ENCODE measurements around the gene PAFAH1B1. TPM values are rescaled to one million over a fixed set of nuclear protein-coding genes. Genes with fewer than 3 reads are reported as not detected.

PAFAH1B1 gene
- total RNA-seq, 2 donors from 2014 or later: 39.7 to 60.3 TPM

DNA sequence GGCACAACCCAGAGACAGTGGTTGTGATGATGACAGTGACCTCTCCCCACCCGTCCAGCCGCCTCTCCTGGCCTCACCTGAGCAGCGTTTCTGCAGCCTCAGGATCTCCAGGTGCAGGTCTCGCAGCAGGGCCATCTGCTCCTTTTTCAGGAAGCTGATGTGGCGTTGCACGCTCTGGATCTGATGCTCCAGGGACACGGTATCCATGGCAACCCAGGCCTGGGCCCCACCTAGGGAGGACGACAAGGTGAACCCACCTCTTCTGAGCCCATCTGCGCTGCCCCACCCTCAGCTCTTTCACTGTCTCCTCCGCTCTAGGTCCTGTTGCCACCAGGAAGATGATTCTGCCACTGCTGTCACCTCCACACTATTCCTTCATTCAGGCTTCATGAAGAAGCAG, 141.5 kb downstream of the PAFAH1B1 start:
- Histone ChIP-seq H3K4me1 (no peaks in the 10 kb centered on the region), H3K4me3 (no peak overlapping the region), H3K36me3 (replicated peaks in 1 of 2; ENCODE audit: insufficient read depth in 1 of 2, low read depth in 2 of 2) (no peaks in the 10 kb centered on the region), H3K9me3 (no peaks in the 10 kb centered on the region), H3K27me3 (no peaks in the 10 kb centered on the region), H3K27ac (no peak overlapping the region)
- 78 to 80% methylated on average over 6 to 10 of the region's 10 CpGs for WGBS, 2 donors
- no peak for TF ChIP-seq POLR2A (IDR thresholded peaks at IDR 0.05)
- no peak for TF ChIP-seq CTCF (IDR thresholded peaks at IDR 0.05)
- no peak for ATAC-seq
- intact Hi-C loops (cut with DNase I): no loop called here
- peak in 3 of 4 donors; percentile 24 to 28 (median 26) for DNase-seq

Small RNA genes within 50 kb of the gene (microRNA-seq; reads per million reads assigned to microRNA genes)
- gene MIR6776 (ENCODE audit: borderline number of aligned reads in 2 of 2, borderline replicate concordance in 2 of 2): 0 reads per million in 2 donors

Small RNA genes within 50 kb of the gene (small RNA-seq; reads per million reads assigned to genes)
- not detected for gene MIR6776
- gene RN7SL608P: not detected

Other genes starting within 250 kb of the PAFAH1B1 start
- gene MNT, start 192.6 kb upstream of the PAFAH1B1 start, total RNA-seq: 10 to 100 TPM in 1 of 2 donors, 1 to 10 TPM in 1; 5.4 to 12.2 TPM
- 10 to 100 TPM; 12.9 to 24.1 TPM for gene METTL16, start 81.8 kb upstream of the PAFAH1B1 start, total RNA-seq
- 100 to 1,000 TPM in 1 of 2 donors, 10 to 100 TPM in 1; 53.2 to 167 TPM for gene CLUH, start 118.1 kb downstream of the PAFAH1B1 start, total RNA-seq
- under 1 TPM in 1 of 2 donors, not detected in 1; 0.26 TPM for gene CCDC92B, start 156.0 kb downstream of the PAFAH1B1 start, total RNA-seq
- 10 to 100 TPM; 21.8 to 81.1 TPM for gene RAP1GAP2, start 202.8 kb downstream of the PAFAH1B1 start, total RNA-seq